Sigmoid colon (tissue), 3 donors: Measurements from ENCODE around the gene NUDT14.

Source experiments
- CTCF ChIP-seq, 4 experiments: fragments of 450-650 bp in 3 of 4; fragments of 200-600 bp in 1 of 4; IDR thresholded peaks; one replicate each; pipeline ENCODE4 v1.5.1; 2016 to 2019; ENCODE audit warnings: antibody characterized with exemption in 4 of 4, mild to moderate bottlenecking in 3 of 4, moderate library complexity in 2 of 4
- POLR2A ChIP-seq, 2 donors: fragments of 450-650 bp; IDR thresholded peaks; one replicate each; pipeline ENCODE4 v1.6.1; 2016; ENCODE audit warnings: antibody characterized with exemption in 2 of 2, mild to moderate bottlenecking in 2 of 2, moderate library complexity in 2 of 2

GRCh38 chr14:105209646-105210045 lies 28.5 kb upstream of the NUDT14 start:
- TF ChIP-seq CTCF (IDR thresholded peaks at IDR 0.05) (no peak), POLR2A (IDR thresholded peaks at IDR 0.05) (no peak)
